GM12878 (cell line): ENCODE measurements around the gene CSK. TPM values are rescaled to one million over a fixed set of nuclear protein-coding genes. Genes with fewer than 3 reads are reported as not detected.

Experiments
- CBFB ChIP-seq: IDR thresholded peaks from 2 replicates; pipeline ENCODE4 v1.6.1; 2016; ENCODE audit warnings: antibody characterized with exemption, low read depth
- CREB1 ChIP-seq: IDR thresholded peaks from 2 replicates; pipeline ENCODE4 v1.6.1; 2012; ENCODE audit warnings: low read depth, mild to moderate bottlenecking, inconsistent platforms
- DPF2 ChIP-seq: fragments of 450-650 bp; IDR thresholded peaks from 2 replicates; pipeline ENCODE4 v1.6.1; 2017; ENCODE audit warnings: mild to moderate bottlenecking
- E2F4 ChIP-seq: IDR thresholded peaks from 2 replicates; pipeline ENCODE4 v1.6.1; 2012; ENCODE audit warnings: low read depth, low read length, improper control_type of control experiment
- ELK1 ChIP-seq: IDR thresholded peaks from 2 replicates; pipeline ENCODE4 v1.6.1; 2012; ENCODE audit warnings: low read depth, low read length, improper control_type of control experiment
- GATAD2B ChIP-seq: fragments of 450-650 bp; conservative IDR thresholded peaks from 2 replicates; pipeline ENCODE4 v1.6.1; 2017; ENCODE audit warnings: low read depth, mild to moderate bottlenecking, moderate library complexity
- HSF1 ChIP-seq: fragments of 150-350 bp; IDR thresholded peaks from 2 replicates; pipeline ENCODE4 v1.6.1; 2014; ENCODE audit warnings: mild to moderate bottlenecking, low read depth, low read length
- JUNB ChIP-seq: IDR thresholded peaks from 2 replicates; pipeline ENCODE4 v1.6.1; 2016; ENCODE audit warnings: antibody characterized with exemption, mild to moderate bottlenecking
- LARP7 ChIP-seq: fragments of 450-650 bp; IDR thresholded peaks from 2 replicates; pipeline ENCODE4 v1.6.1; 2017; ENCODE audit warnings: mild to moderate bottlenecking
- MAX ChIP-seq: IDR thresholded peaks from 2 replicates; pipeline ENCODE4 v1.6.1; 2012; ENCODE audit warnings: low read depth, low read length, improper control_type of control experiment
- POLR2A ChIP-seq: IDR thresholded peaks from 2 replicates; pipeline ENCODE4 v1.6.1; 2011; ENCODE audit warnings: low read depth, mild to moderate bottlenecking, low read length
- POLR2AphosphoS5 ChIP-seq: IDR thresholded peaks from 2 replicates; pipeline ENCODE4 v1.6.1; 2011; ENCODE audit warnings: mild to moderate bottlenecking, low read length, inconsistent platforms
- PRDM15 ChIP-seq: fragments of 450-650 bp; formaldehyde crosslinking; IDR thresholded peaks from 2 replicates; pipeline ENCODE4 v1.4.0; 2020; ENCODE audit warnings: mild to moderate bottlenecking, moderate library complexity
- RCOR1 ChIP-seq: conservative IDR thresholded peaks from 2 replicates; pipeline ENCODE4 v1.6.1; 2012; ENCODE audit warnings: low read depth, low read length, improper control_type of control experiment
- SUPT20H ChIP-seq: IDR thresholded peaks from 2 replicates; pipeline ENCODE4 v1.6.1; 2011; ENCODE audit warnings: low read depth, mild to moderate bottlenecking, low read length, moderate library complexity, borderline replicate concordance; ENCODE audit not compliant: control insufficient read depth
- SUZ12 ChIP-seq: fragments of 200-600 bp; sonication (generic); IDR thresholded peaks from one replicate; pipeline ENCODE4 v1.6.1; 2018; ENCODE audit warnings: antibody characterized with exemption, mild to moderate bottlenecking; ENCODE audit not compliant: unreplicated experiment
- WRNIP1 ChIP-seq: IDR thresholded peaks from 2 replicates; pipeline ENCODE4 v1.6.1; 2011; ENCODE audit warnings: low read depth, low read length, improper control_type of control experiment, borderline replicate concordance
- YY1 ChIP-seq: IDR thresholded peaks from 2 replicates; pipeline ENCODE4 v1.6.1; 2011; ENCODE audit warnings: low read depth, mild to moderate bottlenecking, low read length
- ZBTB11 ChIP-seq: fragments of 450-650 bp; formaldehyde crosslinking; IDR thresholded peaks from 2 replicates; pipeline ENCODE4 v1.5.0; 2022; ENCODE audit warnings: mild to moderate bottlenecking, missing genetic modification characterization
- ZNF24 ChIP-seq: fragments of 450-650 bp; IDR thresholded peaks from 2 replicates; pipeline ENCODE4 v1.6.1; 2017; ENCODE audit warnings: antibody characterized with exemption, mild to moderate bottlenecking
- polyA plus RNA-seq, 11 experiments: library from polyadenylated mRNA; depleted of rRNA in 4 of 11; unstranded in 6 of 11; stranded (reverse) in 5 of 11; fragments of >200 nt; fragmentation: Nextera tagmentation in 4 of 11; fragmentation: Illumina TruSeq in 1 of 11; extraction: Ambion mirVana in 4 of 11; extraction: Trizol in 1 of 11; gene quantifications; 1 replicate in 1 of 11; 2 replicates in 10 of 11; pipeline versions ENCODE4 v1.2.1 to v1.2.3, GENCODE V29; 2011 to 2016; ENCODE audit warnings: inconsistent platforms in 2 of 11, missing spikeins in 2 of 11, low read depth in 1 of 11
- total RNA-seq, 4 experiments: library from RNA; depleted of rRNA in 3 of 4; stranded (reverse); fragments of >200 nt in 3 of 4; fragmentation: Illumina TruSeq in 1 of 4; extraction: Trizol in 1 of 4; gene quantifications; 2 replicates each; pipeline versions ENCODE4 v1.2.1 to v1.2.3, GENCODE V29; 2013 to 2021

Gene CSK
- total and polyA plus RNA-seq, 10 of the 15 experiments (the other 5 are each of a cell fraction or from before 2014, with no cell fraction given), result 3.4 to 327 (median 75.8) TPM

- TF ChIP-seq WRNIP1, result no peak
- no peak for TF ChIP-seq ZBTB11 (CRISPR knock-in tag)
- TF ChIP-seq PRDM15 (CRISPR knock-in tag), result no peak
- TF ChIP-seq LARP7, result peak; percentile 54; the same call in 1 of the 2 replicates
- TF ChIP-seq YY1, result peak; percentile 82
- TF ChIP-seq DPF2, result peak; percentile 85
- TF ChIP-seq SUZ12, result no peak
- TF ChIP-seq JUNB, result no peak
- TF ChIP-seq CBFB, result peak; percentile 76
- TF ChIP-seq CREB1, result peak; percentile 84
- peak; percentile 69 for TF ChIP-seq POLR2A
- TF ChIP-seq RCOR1, result 0 out of 2 replicates have a peak, but pooled peaks have one; percentile 63
- no peak; the same call in 1 of the 2 replicates for TF ChIP-seq POLR2AphosphoS5
- TF ChIP-seq HSF1, result no peak
- no peak for TF ChIP-seq ELK1
- peak; percentile 77 for TF ChIP-seq ZNF24
- no peak for TF ChIP-seq E2F4
- peak; percentile 78 for TF ChIP-seq GATAD2B
- no peak for TF ChIP-seq SUPT20H
- TF ChIP-seq MAX, result 0 out of 2 replicates have a peak, but pooled peaks have one; percentile 23
These were observed 18.1 kb downstream of the CSK start (continued) for GRCh38 chr15:74799856-74800558.
